Thymus (tissue), 11 donors: Measurements from ENCODE around the gene ITPKB. TPM values are rescaled to one million over a fixed set of nuclear protein-coding genes. Genes with fewer than 3 reads are reported as not detected.
A peak's percentile ranks its signal among the peaks of the same experiment; 100 is the strongest.

Experiments
- DNase-seq, 9 donors: peaks; one replicate each; pipeline ENCODE4 v3.0.0-alpha.2; 2013; ENCODE audit warnings: low spot score in 9 of 9, low read depth in 6 of 9, missing footprints in 1 of 9
- H3K27ac ChIP-seq, 2 donors: one replicate each; pipeline ENCODE4 v1.5.1; 2013; ENCODE audit warnings: control low read depth in 1 of 2, low read depth in 1 of 2, low read length in 1 of 2, mild to moderate bottlenecking in 1 of 2, moderate library complexity in 1 of 2
- H3K27me3 ChIP-seq, 2 donors: one replicate each; pipeline ENCODE4 v1.5.1; 2013; ENCODE audit warnings: low read length in 1 of 2; ENCODE audit not compliant: control insufficient read depth in 2 of 2, insufficient read depth in 1 of 2
- H3K36me3 ChIP-seq, 2 donors: one replicate each; pipeline ENCODE4 v1.5.1; 2013; ENCODE audit warnings: low read length in 1 of 2, mild to moderate bottlenecking in 1 of 2, moderate library complexity in 1 of 2; ENCODE audit not compliant: control insufficient read depth in 2 of 2, insufficient read depth in 2 of 2
- H3K4me1 ChIP-seq, 2 donors: one replicate each; pipeline ENCODE4 v1.5.1; 2013; ENCODE audit warnings: low read length in 2 of 2; ENCODE audit not compliant: control insufficient read depth in 2 of 2, insufficient read depth in 2 of 2
- H3K4me3 ChIP-seq, 2 donors: one replicate each; pipeline ENCODE4 v1.5.1; 2013; ENCODE audit warnings: low read length in 2 of 2, control low read depth in 1 of 2, mild to moderate bottlenecking in 1 of 2
- H3K9me3 ChIP-seq, 2 donors: one replicate each; pipeline ENCODE4 v1.5.1; 2013; ENCODE audit warnings: low read length in 1 of 2, mild to moderate bottlenecking in 1 of 2; ENCODE audit not compliant: control insufficient read depth in 2 of 2, insufficient read depth in 1 of 2
- WGBS: extraction: QIAGEN DNeasy Blood & Tissue Kit; methylation state at CpG from one replicate; pipeline ENCODE4 v1.1.7; 2013; 5-methylcytosine and 5-hydroxymethylcytosine counted together
- polyA plus RNA-seq: library from polyadenylated mRNA; stranded (reverse); fragments of 200-250 nt; gene quantifications from one replicate; pipeline ENCODE4 v1.2.3, GENCODE V29; 2013
- total RNA-seq: library from RNA; stranded (reverse); fragments of 120-200 nt; gene quantifications from one replicate; pipeline ENCODE4 v1.2.4, GENCODE V29; 2013
- donor health status: healthy.

ITPKB gene
- total and polyA plus RNA-seq, 2 donors = 22.7 to 32.0 TPM

DNA sequence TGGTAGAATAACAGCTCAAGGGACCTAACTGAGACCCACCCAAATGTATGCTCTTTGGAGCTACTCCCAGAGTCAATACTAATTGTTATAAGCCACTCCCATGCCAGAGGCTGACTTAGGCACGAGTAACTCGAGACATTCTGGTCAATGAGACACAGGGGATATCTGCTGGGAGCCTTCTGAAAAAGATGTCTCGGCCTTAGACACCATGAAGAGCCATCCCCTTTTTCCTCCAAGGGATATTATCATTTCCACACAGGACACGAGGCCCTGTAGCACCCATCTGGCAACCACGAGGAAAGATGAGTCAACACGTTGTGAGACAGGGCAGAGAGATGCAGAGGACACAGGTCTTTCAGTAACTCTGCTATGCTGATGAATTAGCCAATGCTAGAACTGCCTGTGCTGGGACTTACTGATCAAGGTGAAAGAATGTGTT is 30.7 kb downstream of the ITPKB start:
- H3K27me3 ChIP-seq = no peaks in the 10 kb centered on the region
- H3K4me1 ChIP-seq = peaks cover 55 to 56% of the 10 kb centered on the region in 2 donors
- no peak overlapping the region for H3K4me3 ChIP-seq
- no peaks in the 10 kb centered on the region for H3K9me3 ChIP-seq
- no peak for DNase-seq
- H3K27ac ChIP-seq = no peak overlapping the region
- H3K36me3 ChIP-seq = peaks cover 27 to 29% of the 10 kb centered on the region in 2 donors
- 63% methylated on average over 6 of the region's 6 CpGs for WGBS

DNA sequence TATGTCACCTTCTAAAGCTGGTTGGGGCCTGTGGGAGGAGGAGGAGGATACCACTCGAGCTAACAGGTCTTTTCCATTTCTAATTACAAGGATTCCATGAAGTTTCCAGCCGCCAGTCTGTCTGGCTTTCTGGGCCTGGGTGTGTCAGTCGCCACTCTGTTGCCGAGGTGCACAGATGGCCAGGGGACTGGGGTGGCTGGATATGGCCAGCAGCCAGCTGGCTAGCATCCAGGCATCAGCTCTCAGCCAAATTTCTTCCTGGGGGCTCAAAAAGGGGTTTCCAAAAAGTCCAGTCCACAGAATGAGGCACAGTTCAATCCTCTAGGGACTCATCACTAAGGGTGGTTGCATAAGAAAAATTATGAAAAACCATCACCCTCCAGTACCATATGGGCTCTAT is 32.4 kb downstream of the ITPKB start:
- Histone ChIP-seq H3K4me3 (no peak overlapping the region), H3K27ac (peak overlapping the region in 1 of 2 donors; percentile 26), H3K36me3 (peaks cover 29 to 30% of the 10 kb centered on the region in 2 donors), H3K4me1 (peaks cover 52 to 53% of the 10 kb centered on the region in 2 donors), H3K9me3 (no peaks in the 10 kb centered on the region), H3K27me3 (no peaks in the 10 kb centered on the region)
- no peak for DNase-seq
- WGBS = 90% methylated on average over 4 of the region's 4 CpGs

DNA sequence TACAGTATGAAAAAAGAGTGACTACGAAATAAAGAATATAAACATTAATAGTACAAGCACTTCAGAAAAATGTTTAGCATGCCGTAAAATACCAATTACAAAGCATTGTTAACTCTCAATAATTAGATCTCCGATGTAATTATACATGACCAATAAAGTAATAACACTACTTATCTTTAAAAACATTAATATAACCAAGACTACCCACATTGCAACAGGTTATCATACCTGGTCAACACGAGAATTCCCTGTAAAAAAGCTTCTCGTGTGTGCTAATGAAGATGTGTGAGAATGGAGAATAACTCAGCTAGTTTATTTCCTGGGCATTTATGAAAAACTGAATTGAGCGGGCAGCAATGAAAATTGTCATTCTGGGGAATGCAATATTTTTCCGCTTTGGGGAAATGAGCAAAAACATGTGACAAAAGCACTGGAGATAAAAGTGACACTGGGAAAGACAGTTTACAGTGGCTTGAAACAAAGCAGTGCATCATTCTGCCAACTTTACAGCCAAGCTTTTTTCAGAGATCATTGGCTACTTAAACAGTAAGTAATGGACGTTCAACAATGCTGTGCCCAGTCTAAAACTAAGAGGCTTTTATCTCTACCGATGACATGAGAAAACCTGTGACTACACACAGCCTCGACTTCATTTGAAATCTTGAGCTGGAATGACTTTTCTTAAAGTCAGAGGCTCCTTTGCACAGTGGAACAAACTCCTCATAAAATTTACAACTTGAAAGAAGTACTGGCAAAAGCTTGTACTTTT is 34.7 kb downstream of the ITPKB start:
- Histone ChIP-seq H3K27ac (peak overlapping the region; percentile 8 to 9), H3K9me3 (no peaks in the 10 kb centered on the region), H3K27me3 (no peaks in the 10 kb centered on the region), H3K4me3 (peak overlapping the region in 1 of 2 donors; percentile 69), H3K36me3 (peaks cover 28 to 39% of the 10 kb centered on the region in 2 donors), H3K4me1 (peaks cover 31 to 32% of the 10 kb centered on the region in 2 donors)
- DNase-seq = no peak
- WGBS = 88% methylated on average over 10 of the region's 10 CpGs

DNA sequence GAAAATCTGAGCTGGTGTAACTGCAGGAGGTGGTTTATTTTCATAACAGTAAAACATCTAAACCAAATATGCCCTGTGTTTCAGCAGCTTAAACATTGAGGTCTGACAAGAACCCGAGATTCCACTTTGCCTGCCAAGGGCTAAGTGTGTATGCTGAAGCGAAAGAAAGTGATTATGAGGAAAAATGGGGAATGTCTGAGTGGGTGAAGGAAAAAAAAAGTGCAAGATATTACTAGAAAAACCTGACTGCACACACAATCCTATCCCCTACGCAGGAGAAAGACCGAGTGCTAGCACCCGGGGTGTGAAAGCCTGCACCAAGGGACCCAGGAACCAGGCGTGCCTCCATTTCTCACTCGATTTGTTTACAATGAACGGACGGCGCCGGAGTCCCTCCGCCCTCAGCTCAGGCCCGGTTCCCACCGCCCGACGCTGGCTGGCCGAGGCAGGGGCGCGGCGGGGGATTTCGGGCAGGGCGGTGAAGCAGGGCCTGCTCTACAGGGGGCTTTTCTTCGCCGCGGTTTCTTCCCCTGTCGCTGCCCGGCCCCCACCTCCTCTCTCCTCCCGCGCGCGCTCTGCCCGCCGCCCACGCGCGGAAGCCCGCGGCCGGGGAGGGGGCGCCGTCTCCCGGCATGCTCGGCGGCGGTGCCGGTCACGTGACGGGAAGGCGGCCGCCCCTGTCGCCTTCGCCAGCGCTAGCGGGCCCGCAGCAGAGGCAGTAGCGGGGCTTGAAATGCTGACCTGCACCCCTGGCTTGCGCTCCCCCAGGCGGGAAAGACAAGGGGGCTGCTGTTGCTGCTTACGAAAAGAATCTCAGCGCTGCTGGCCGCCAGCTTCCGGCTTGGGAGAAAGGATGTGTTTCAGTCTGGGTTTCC is 35.9 kb downstream of the ITPKB start:
- Histone ChIP-seq H3K27ac (peak overlapping the region; percentile 92 to 97), H3K36me3 (peaks cover 29 to 45% of the 10 kb centered on the region in 2 donors), H3K9me3 (no peaks in the 10 kb centered on the region), H3K4me3 (peak overlapping the region; percentile 63 to 69), H3K4me1 (peaks cover 24 to 25% of the 10 kb centered on the region in 2 donors), H3K27me3 (no peaks in the 10 kb centered on the region)
- DNase-seq = peak in 8 of 9 donors; percentile 55 to 90 (median 72)
- WGBS = 1% methylated on average over 62 of the region's 62 CpGs

DNA sequence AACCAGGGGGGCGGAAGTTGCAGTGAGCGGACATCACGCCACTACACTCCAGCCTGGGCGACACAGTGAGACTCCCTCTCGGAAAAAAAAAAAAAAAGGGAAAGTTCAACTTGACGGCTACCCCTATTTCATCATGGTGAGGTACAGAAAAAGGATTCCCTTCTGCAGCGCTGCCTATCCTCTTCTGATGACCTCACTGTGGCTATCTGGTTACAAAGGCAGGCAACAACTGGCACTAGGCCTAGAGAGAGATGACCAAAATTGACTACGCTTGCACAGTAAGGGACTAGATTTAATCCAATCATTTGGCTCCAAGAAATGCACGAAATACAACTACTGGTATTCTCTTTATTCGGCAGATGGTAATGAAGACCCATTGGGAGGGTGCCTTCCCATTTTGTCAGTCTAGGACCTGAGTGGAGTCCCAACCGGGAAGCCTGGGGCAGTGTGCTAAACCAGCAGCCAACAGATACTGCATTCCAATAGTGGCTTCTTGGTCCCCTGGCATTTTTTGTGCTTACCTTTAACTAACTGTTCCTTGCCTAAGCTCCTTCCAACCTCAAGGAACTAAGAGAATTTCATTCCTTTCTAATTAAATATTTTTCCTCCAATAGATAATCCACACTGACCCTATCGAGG is 36.6 kb downstream of the ITPKB start:
- H3K36me3 ChIP-seq = peaks cover 36 to 49% of the 10 kb centered on the region in 2 donors
- H3K9me3 ChIP-seq = no peaks in the 10 kb centered on the region
- no peaks in the 10 kb centered on the region for H3K27me3 ChIP-seq
- peaks cover 28 to 32% of the 10 kb centered on the region in 2 donors for H3K4me1 ChIP-seq
- peak overlapping the region; percentile 92 to 97 for H3K27ac ChIP-seq
- no peak for DNase-seq
- 91% methylated on average over 12 of the region's 12 CpGs for WGBS
- H3K4me3 ChIP-seq = peak overlapping the region; percentile 63 to 69

DNA sequence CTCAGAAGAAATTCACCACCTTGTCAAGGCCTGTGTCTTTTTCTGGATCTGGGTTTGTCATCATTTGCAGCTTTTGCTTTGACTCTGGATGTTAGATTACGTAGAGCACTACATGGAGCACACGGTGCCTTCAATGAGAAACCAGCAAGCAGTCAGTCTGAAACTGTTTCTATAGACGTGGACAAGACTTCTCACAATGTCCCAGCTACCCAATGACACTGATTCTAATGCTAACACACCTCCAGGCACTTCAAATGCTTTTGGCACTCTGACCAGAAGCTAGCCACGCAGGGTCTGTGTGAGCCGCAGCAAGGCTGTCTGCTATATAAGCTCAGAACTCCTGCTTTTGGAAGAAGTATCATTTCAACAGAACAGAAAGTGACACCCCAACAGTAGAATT is 38.2 kb downstream of the ITPKB start:
- no peak overlapping the region for H3K4me3 ChIP-seq
- no peaks in the 10 kb centered on the region for H3K9me3 ChIP-seq
- no peak overlapping the region for H3K27ac ChIP-seq
- H3K36me3 ChIP-seq = peaks cover 38 to 53% of the 10 kb centered on the region in 2 donors
- H3K4me1 ChIP-seq = peaks cover 28 to 41% of the 10 kb centered on the region in 2 donors
- WGBS = 90% methylated on average over 5 of the region's 5 CpGs
- H3K27me3 ChIP-seq = no peaks in the 10 kb centered on the region
- no peak for DNase-seq

DNA sequence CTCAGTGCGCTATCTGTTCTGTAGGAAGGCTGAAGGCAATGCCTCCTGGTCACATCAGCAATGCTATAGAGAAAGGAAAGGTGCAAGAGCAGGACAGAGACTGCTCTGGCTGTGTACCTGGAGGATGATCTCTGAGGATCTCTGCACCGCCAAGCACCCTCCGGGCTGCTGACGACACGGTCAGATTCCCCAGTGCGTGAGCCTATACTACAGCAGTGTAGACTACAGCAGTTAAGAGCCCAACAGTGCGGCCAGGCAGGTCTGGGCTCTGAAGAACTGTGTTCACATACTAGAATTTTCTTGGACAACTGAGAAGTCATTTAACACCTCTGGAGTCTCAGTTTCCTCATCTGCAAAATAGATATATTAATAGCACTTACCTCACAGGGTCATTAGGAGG is 39.9 kb downstream of the ITPKB start:
- Histone ChIP-seq H3K36me3 (peaks cover 38 to 57% of the 10 kb centered on the region in 2 donors), H3K4me3 (no peak overlapping the region), H3K4me1 (peaks cover 26 to 41% of the 10 kb centered on the region in 2 donors), H3K9me3 (no peaks in the 10 kb centered on the region), H3K27ac (no peak overlapping the region), H3K27me3 (no peaks in the 10 kb centered on the region)
- WGBS = 95% methylated on average over 7 of the region's 7 CpGs
- no peak for DNase-seq

DNA sequence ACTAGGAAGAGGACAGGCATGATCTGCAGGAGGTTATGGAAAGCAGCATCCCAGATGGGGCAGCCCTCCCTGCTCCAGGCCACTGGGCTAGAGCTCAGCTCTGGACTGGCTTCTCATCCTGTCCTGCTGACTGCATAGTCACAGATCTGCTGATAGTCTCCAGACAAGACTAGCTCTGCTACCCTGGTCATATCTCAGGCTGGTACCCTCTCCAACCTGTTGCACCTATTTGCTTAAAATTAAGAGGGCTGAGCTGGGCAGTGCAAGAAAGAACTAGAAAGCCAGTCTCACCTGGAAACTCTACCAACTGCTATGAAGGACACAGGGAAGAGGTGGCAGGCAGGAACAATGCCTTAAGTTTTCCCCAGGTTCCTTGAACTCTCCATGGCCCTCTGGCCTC is 40.4 kb downstream of the ITPKB start:
- Histone ChIP-seq H3K27me3 (no peaks in the 10 kb centered on the region), H3K27ac (no peak overlapping the region), H3K4me1 (peaks cover 23 to 37% of the 10 kb centered on the region in 2 donors), H3K4me3 (no peak overlapping the region), H3K36me3 (peaks cover 40 to 59% of the 10 kb centered on the region in 2 donors), H3K9me3 (no peaks in the 10 kb centered on the region)
- DNase-seq = no peak
